Common myeloid progenitor, CD34-positive (primary cell): ENCODE data around the gene PLK5.

Source experiments
- CTCF ChIA-PET: fragments of 350-600 bp; sonication (Branson Sonifier 250); formaldehyde crosslinking; loops from one replicate; lab custom pipeline; 2021; ENCODE audit warnings: antibody characterized with exemption; lab: Charles Lee
- POLR2A ChIA-PET: fragments of 350-600 bp; sonication (Branson Sonifier 250); formaldehyde crosslinking; loops from one replicate; lab custom pipeline; 2021; ENCODE audit warnings: antibody characterized with exemption; lab: Charles Lee
- DNase-seq, 3 donors: peaks; one replicate each; pipeline versions ENCODE4 v3.0.0 to v3.0.0-alpha.2; 2013
- H3K27ac ChIP-seq, 2 experiments: 1 replicate in 1 of 2; 2 replicates in 1 of 2; pipeline ENCODE4 v1.7.0; 2013; ENCODE audit warnings: inconsistent platforms in 2 of 2, low read length in 2 of 2, mild to moderate bottlenecking in 2 of 2, low read depth in 1 of 2, moderate library complexity in 1 of 2; ENCODE audit not compliant: severe bottlenecking in 2 of 2, insufficient read depth in 1 of 2, poor library complexity in 1 of 2
- H3K27me3 ChIP-seq, 5 experiments: replicated peaks in 2 of 5; 1 replicate in 3 of 5; 2 replicates in 2 of 5; pipeline versions ENCODE4 v1.6.1 to v1.7.0; 2013; ENCODE audit warnings: low read length in 4 of 5, mild to moderate bottlenecking in 2 of 5, moderate library complexity in 2 of 5, inconsistent platforms in 1 of 5; ENCODE audit not compliant: insufficient read depth in 5 of 5, control insufficient read depth in 4 of 5
- H3K36me3 ChIP-seq, 4 experiments: 1 replicate in 2 of 4; 2 replicates in 2 of 4; pipeline versions ENCODE4 v1.6.1 to v1.7.0; 2013; ENCODE audit warnings: low read length in 3 of 4, control low read depth in 1 of 4, mild to moderate bottlenecking in 1 of 4; ENCODE audit not compliant: control insufficient read depth in 4 of 4, insufficient read depth in 4 of 4
- H3K4me1 ChIP-seq, 4 experiments: 1 replicate in 3 of 4; 2 replicates in 1 of 4; pipeline versions ENCODE4 v1.6.1 to v1.7.1; 2013; ENCODE audit warnings: low read length in 3 of 4, mild to moderate bottlenecking in 3 of 4, control low read depth in 1 of 4, inconsistent platforms in 1 of 4, moderate library complexity in 1 of 4; ENCODE audit not compliant: control insufficient read depth in 4 of 4, insufficient read depth in 4 of 4; ENCODE audit errors: control extremely low read depth in 1 of 4
- H3K4me3 ChIP-seq, 7 experiments: 1 replicate in 4 of 7; 2 replicates in 3 of 7; pipeline versions ENCODE4 v1.5.1 to v1.7.0; 2013; ENCODE audit warnings: mild to moderate bottlenecking in 7 of 7, low read length in 6 of 7, moderate library complexity in 6 of 7, inconsistent platforms in 2 of 7, low read depth in 2 of 7, control low read depth in 1 of 7; ENCODE audit not compliant: insufficient read depth in 4 of 7, control insufficient read depth in 1 of 7; ENCODE audit errors: extremely low read depth in 1 of 7
- H3K9me3 ChIP-seq, 5 experiments: 1 replicate in 4 of 5; 2 replicates in 1 of 5; pipeline versions ENCODE4 v1.6.1 to v1.7.1; 2013; ENCODE audit warnings: low read length in 4 of 5, mild to moderate bottlenecking in 2 of 5, inconsistent platforms in 1 of 5, low read depth in 1 of 5, moderate library complexity in 1 of 5; ENCODE audit not compliant: control insufficient read depth in 4 of 5, insufficient read depth in 2 of 5; ENCODE audit errors: control extremely low read depth in 1 of 5
- WGBS: methylation state at CpG from one replicate; pipeline ENCODE4 v1.1.5; 2013; ENCODE audit not compliant: insufficient coverage; 5-methylcytosine and 5-hydroxymethylcytosine counted together

PLK5 gene

DNA sequence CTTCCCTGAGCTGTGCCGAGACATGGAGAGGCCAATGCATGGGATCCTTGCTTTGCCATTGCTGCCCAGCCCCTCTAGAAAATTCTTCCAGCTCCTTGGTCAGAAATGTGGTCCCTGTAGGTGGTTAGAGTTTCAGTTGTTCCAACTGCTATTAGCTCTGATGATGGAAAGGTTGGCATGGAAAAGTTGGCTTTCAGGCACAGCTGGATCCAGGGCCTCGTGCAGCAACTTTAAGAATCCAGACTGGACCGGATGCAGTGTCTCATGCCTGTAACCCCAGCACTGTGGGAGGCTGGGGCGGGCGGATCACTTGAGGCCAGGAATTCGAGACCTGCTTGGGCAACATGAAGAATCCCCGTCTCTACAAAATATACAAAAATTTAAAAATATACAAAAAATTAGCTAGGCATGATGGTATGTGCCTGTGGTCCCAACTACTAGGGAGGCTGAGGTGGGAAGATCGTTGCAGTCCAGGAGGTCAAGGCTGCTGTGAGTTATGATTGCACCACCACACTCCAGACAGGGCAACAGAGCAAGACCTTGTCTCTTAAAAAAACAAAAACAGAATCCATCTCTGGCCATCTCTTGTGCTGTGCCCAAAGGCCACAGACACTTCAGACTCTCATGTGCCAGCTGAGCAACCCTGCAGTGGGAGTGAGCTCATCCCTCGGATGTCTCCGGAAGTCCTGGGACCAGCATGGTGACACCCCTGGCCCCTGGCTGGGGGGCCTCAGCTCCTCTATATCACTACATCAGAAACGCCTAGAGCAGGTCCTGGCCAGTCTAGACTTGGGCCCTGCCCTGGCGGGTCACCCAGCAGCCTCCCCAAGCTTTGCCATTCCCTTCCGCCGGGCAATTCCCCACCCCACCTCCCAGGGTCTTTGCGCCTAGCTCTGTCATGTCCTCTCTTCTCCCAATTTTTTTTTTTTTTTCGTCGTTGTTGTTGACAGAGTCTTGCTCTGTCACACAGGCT, 27.5 kb downstream of the PLK5 start:
- no peaks in the 10 kb centered on the region for H3K36me3 ChIP-seq

DNA sequence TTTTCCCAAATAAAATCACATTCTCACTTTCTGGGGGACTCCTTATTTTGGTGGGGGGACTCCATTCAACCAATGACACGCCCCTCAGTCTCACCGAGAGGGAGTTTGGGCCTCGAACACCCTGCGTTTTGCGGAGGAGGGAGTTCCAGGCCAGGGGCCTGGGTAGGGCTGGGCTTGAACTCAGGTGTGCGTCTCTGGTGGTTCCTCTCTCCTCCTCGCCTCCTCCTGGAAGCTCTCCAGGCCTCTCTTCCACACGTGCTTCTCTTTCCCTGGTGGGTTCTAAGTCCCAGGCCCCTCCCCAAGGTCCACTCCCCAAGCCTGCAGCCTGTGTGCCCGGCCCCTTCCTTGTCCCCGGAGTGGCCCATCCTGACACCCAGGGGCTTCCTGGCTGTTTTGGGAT, 29.5 kb downstream of the PLK5 start:
- WGBS, result 97% methylated on average over 8 of the region's 10 CpGs
- no peaks in the 10 kb centered on the region for H3K36me3 ChIP-seq
- no peak overlapping the region for H3K27ac ChIP-seq
- no peak overlapping the region for H3K4me3 ChIP-seq
- no peaks in the 10 kb centered on the region for H3K4me1 ChIP-seq
- CTCF ChIA-PET, result no interaction called here
- no peak for DNase-seq
- no peaks in the 10 kb centered on the region for H3K9me3 ChIP-seq
- POLR2A ChIA-PET, result no interaction called here
- H3K27me3 ChIP-seq, result peaks cover 0 to 6% (median 0%) of the 10 kb centered on the region in 5 experiments

More for the DNA sequence above, 27.5 kb downstream of the PLK5 start:
- H3K27me3 ChIP-seq, result peaks cover 0 to 9% (median 3%) of the 10 kb centered on the region in 5 experiments
- ChIA-PET POLR2A (interaction anchor here (0.6 kb wide), 1 partner anchor 28 kb away, joined by 4 read pairs; no protein-coding TSS in a partner anchor), CTCF (interaction anchor here (0.9 to 1.8 kb wide), 5 partner anchors 9 to 98 kb away, joined by 3 to 4 read pairs (median 3); no protein-coding TSS in a partner anchor)
- DNase-seq, result no peak
- 91% methylated on average over 9 of the region's 17 CpGs for WGBS
- H3K27ac ChIP-seq, result no peak overlapping the region
- no peak overlapping the region for H3K4me3 ChIP-seq
- H3K4me1 ChIP-seq, result no peaks in the 10 kb centered on the region
- H3K9me3 ChIP-seq, result no peaks in the 10 kb centered on the region

DNA sequence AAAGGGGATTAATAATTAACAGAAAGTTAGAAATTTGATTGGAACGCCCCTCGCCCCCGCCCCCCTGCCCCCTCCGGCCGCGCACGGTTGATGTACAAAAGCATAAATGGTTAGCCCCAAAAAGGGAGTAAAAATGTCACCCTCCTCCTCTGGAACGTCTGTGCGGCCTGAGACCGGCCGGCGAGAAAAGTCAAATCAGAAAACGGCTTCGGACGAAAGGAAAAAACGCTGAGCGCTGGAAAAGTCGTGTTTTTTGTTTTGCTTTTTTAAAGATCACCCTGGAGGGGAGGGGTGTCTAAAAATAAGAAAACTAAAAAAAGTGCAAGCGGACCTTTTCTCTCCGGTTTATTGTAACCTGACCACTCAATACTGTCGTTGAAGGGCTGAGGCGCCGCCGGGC, 31.1 kb downstream of the PLK5 start:
- H3K27ac ChIP-seq, result no peak overlapping the region
- H3K4me3 ChIP-seq, result no peak overlapping the region
- 98% methylated on average over 24 of the region's 24 CpGs for WGBS
- H3K4me1 ChIP-seq, result no peaks in the 10 kb centered on the region
- no peak for DNase-seq
- no peaks in the 10 kb centered on the region for H3K9me3 ChIP-seq
- ChIA-PET CTCF (no interaction called here), POLR2A (no interaction called here)
- no peaks in the 10 kb centered on the region for H3K27me3 ChIP-seq
- H3K36me3 ChIP-seq, result no peaks in the 10 kb centered on the region

DNA sequence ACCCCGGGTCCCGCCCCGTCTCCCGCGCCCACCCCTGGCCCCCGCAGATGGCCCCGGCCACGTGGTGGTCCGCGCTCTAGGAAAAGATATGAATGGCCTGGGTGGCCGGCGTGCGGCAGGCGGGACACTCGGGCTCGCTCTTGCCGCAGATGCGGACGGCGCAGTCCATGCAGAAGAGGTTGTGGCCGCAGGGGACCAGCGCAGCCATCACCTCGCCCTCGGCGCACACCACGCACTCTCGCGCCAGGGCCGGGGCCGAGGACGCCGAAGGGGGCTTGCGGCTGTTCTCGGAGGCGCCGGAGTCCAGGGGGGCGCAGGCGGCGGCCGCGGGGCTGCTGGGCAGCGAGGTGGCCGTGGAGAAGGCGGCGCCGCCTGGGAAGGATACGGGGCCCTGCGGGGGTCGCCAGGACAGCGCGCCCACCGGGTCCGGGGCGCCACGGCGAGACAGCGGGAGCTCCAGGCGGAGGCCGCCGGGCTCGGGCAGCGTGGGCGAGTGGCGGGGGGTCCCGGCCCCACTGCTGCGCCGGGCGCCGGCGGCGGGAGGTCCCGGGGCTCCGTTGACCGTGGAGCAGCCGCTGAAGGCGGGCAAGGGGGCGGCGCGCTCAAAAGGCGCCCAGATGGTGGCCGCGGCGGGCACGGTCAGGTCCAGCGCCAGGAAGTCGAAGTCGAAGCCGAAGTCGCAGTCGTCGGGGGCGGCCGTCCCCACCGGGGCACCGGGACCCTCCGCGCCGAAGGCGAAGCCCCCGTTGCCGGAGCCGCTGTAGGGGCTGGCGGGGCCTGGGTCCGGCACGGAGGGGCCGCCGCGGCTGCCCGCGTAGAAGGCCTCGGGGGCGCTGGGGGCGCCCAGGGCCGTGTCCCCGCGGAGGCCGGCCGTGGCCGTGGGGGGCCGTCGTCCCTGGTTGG, 31.9 kb downstream of the PLK5 start:
- ChIA-PET CTCF (no interaction called here), POLR2A (no interaction called here)
- Histone ChIP-seq H3K27ac (no peak overlapping the region), H3K36me3 (no peaks in the 10 kb centered on the region), H3K4me3 (no peak overlapping the region), H3K9me3 (no peaks in the 10 kb centered on the region), H3K4me1 (peaks cover 0 to 5% (median 3%) of the 10 kb centered on the region in 4 experiments), H3K27me3 (no peaks in the 10 kb centered on the region)
- DNase-seq, result no peak
- WGBS, result 96% methylated on average over 97 of the region's 121 CpGs

DNA sequence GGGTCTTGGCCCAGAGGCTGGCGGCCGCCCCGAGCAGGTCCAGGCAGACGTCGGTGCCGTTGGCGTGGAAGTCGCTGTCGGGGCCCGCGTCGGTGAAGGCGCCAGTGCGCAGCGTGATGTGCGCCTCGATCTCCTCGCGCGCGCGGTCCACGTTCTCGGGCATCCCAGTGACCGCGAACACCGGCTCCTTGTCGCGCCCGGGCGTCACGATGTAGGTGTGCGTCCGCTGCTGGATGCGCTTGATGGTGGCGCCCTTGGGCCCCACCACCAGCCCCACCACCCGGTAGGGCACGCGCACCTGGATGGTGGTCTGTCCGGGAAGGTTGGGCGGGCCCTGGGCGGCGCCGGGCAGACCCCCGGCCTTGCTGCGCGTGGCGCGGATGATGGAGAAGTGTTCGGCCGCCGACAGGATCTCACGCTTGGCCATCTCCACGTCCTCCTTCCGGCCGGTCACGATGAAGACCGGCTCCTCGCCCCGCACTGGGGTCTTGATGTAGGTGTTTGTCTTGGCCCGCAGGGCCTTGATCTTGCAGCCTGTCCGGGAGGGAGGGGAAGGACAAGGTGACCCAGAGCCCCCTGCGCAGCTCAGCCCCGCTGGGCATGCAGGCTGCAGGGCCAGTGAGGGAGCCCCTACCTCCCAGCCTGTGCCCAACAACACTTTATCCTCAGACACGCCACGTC, 32.7 kb downstream of the PLK5 start:
- no peaks in the 10 kb centered on the region for H3K27me3 ChIP-seq
- no peaks in the 10 kb centered on the region for H3K36me3 ChIP-seq
- WGBS, result 98% methylated on average over 64 of the region's 66 CpGs
- H3K9me3 ChIP-seq, result no peaks in the 10 kb centered on the region
- H3K27ac ChIP-seq, result no peak overlapping the region
- no peak for DNase-seq
- POLR2A ChIA-PET, result no interaction called here
- CTCF ChIA-PET, result no interaction called here
- H3K4me1 ChIP-seq, result peaks cover 0 to 8% (median 6%) of the 10 kb centered on the region in 4 experiments
- no peak overlapping the region for H3K4me3 ChIP-seq

DNA sequence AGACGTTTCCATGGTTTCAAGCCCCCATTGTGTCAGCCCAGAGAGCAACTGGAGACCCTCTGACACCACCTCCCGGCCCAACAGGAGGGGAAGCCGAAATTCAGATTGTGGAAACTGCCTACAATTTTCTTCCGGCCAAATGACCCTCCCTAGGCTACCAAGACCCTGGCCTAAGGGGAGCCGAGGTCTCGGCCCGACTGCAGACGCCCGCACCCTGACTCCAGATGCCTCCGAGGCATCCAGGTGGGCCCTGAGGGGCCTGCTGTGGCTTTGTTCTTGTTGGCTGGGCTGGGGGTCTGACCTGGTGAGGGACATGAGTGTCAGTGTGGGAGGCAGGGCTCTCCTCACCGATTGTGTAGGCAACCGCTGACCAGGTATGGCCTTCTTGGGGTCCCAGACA, 34.7 kb downstream of the PLK5 start:
- Histone ChIP-seq H3K4me3 (no peak overlapping the region), H3K9me3 (no peaks in the 10 kb centered on the region), H3K4me1 (peaks cover 0 to 8% (median 6%) of the 10 kb centered on the region in 4 experiments), H3K27me3 (no peaks in the 10 kb centered on the region), H3K27ac (no peak overlapping the region), H3K36me3 (no peaks in the 10 kb centered on the region)
- ChIA-PET POLR2A (no interaction called here), CTCF (interaction anchor here (1.6 kb wide), 1 partner anchor 12 kb away, joined by 6 read pairs; no protein-coding TSS in a partner anchor)
- WGBS, result 97% methylated on average over 11 of the region's 12 CpGs
- DNase-seq, result no peak
